Keratinocyte (primary cell): Measurements from ENCODE around the gene DCHS1. TPM values are rescaled to one million over a fixed set of nuclear protein-coding genes. Genes with fewer than 3 reads are reported as not detected.

Source experiments
- DNase-seq: peaks from one replicate; pipeline ENCODE4 v3.0.0-alpha.2; 2011; ENCODE audit warnings: low read depth, missing footprints, low spot score
- FAIRE-seq: peaks from 2 replicates; lab custom pipeline; 2011; peaks lifted over from hg19 to GRCh38; lab: Jason Lieb, UNC
- H2AFZ ChIP-seq: 2 replicates; pipeline ENCODE4 v1.6.0; 2012; ENCODE audit warnings: low read length, control low read depth, inconsistent platforms; ENCODE audit not compliant: control insufficient read depth
- H3K27ac ChIP-seq: 2 replicates; pipeline ENCODE4 v1.5.1; 2011; ENCODE audit warnings: low read length; ENCODE audit not compliant: control insufficient read depth, insufficient read depth
- H3K27me3 ChIP-seq: 3 replicates; pipeline ENCODE4 v1.6.0; 2011; ENCODE audit warnings: low read length; ENCODE audit not compliant: control insufficient read depth, insufficient read depth; ENCODE audit errors: extremely low read depth
- H3K36me3 ChIP-seq, 2 experiments: 2 replicates in 1 of 2; 3 replicates in 1 of 2; pipeline ENCODE4 v1.5.1; 2011; ENCODE audit warnings: low read length in 2 of 2, mild to moderate bottlenecking in 1 of 2; ENCODE audit not compliant: control insufficient read depth in 2 of 2, insufficient read depth in 2 of 2; ENCODE audit errors: extremely low read depth in 1 of 2
- H3K4me1 ChIP-seq: 3 replicates; pipeline ENCODE4 v1.5.1; 2011; ENCODE audit warnings: low read length; ENCODE audit not compliant: control insufficient read depth, insufficient read depth; ENCODE audit errors: extremely low read depth
- H3K4me2 ChIP-seq: 3 replicates; pipeline ENCODE4 v1.6.0; 2011; ENCODE audit warnings: low read depth, low read length; ENCODE audit not compliant: control insufficient read depth, insufficient read depth; ENCODE audit errors: extremely low read depth
- H3K4me3 ChIP-seq, 3 experiments: fragments of 200-600 bp in 1 of 3; sonication (generic) in 1 of 3; 2 replicates in 2 of 3; 3 replicates in 1 of 3; pipeline ENCODE4 v1.5.1; 2011 to 2016; ENCODE audit warnings: low read length in 3 of 3, mild to moderate bottlenecking in 3 of 3, control low read depth in 2 of 3, inconsistent platforms in 1 of 3, low read depth in 1 of 3, mixed read lengths in 1 of 3, mixed run types in 1 of 3, moderate library complexity in 1 of 3; ENCODE audit not compliant: control insufficient read depth in 2 of 3, insufficient read depth in 2 of 3; ENCODE audit errors: extremely low read depth in 1 of 3
- H3K79me2 ChIP-seq: 2 replicates; pipeline ENCODE4 v1.6.0; 2012; ENCODE audit warnings: low read length; ENCODE audit not compliant: control insufficient read depth, insufficient read depth
- H3K9ac ChIP-seq: 3 replicates; pipeline ENCODE4 v1.6.0; 2011; ENCODE audit warnings: low read length; ENCODE audit not compliant: control insufficient read depth, insufficient read depth; ENCODE audit errors: extremely low read depth
- H3K9me1 ChIP-seq: 3 replicates; pipeline ENCODE4 v1.6.0; 2011; ENCODE audit warnings: low read length; ENCODE audit not compliant: control insufficient read depth, insufficient read depth; ENCODE audit errors: extremely low read depth
- H3K9me3 ChIP-seq: 2 replicates; pipeline ENCODE4 v1.5.1; 2012; ENCODE audit warnings: low read depth, low read length; ENCODE audit not compliant: control insufficient read depth
- H4K20me1 ChIP-seq: 3 replicates; pipeline ENCODE4 v1.6.0; 2011; ENCODE audit warnings: low read length; ENCODE audit not compliant: control insufficient read depth, insufficient read depth; ENCODE audit errors: extremely low read depth
- CTCF ChIP-seq, 3 experiments: IDR thresholded peaks in 1 of 3; conservative IDR thresholded peaks in 1 of 3; optimal IDR thresholded peaks in 1 of 3; 2 replicates in 2 of 3; 3 replicates in 1 of 3; pipeline versions ENCODE3 to v1.5.1; 2011; ENCODE audit warnings: low read length in 3 of 3, mild to moderate bottlenecking in 3 of 3, moderate library complexity in 2 of 3, control low read depth in 1 of 3, inconsistent platforms in 1 of 3; ENCODE audit not compliant: insufficient read depth in 2 of 3; ENCODE audit errors: extremely low read depth in 1 of 3
- EZH2 ChIP-seq: IDR thresholded peaks from one replicate; pipeline ENCODE4 v1.6.1; 2012; ENCODE audit warnings: inconsistent platforms, mild to moderate bottlenecking, low read length, moderate library complexity
- dilution Hi-C: fragments of 300-500 bp; cut with MboI; formaldehyde crosslinking; loops from one replicate; pipeline ENCODE4 v1.7.0; 2020; ENCODE audit warnings: low sequenced_read_pairs; ENCODE audit not compliant: extremely low pct_ligation_motif_present
- polyA plus RNA-seq, 5 experiments: library from polyadenylated mRNA; depleted of rRNA in 3 of 5; stranded (reverse) in 3 of 5; stranded (forward) in 1 of 5; unstranded in 1 of 5; fragments of >200 nt; gene quantifications; 1 replicate in 1 of 5; 2 replicates in 3 of 5; 3 replicates in 1 of 5; pipeline versions ENCODE4 v1.2.1 to v1.2.3, GENCODE V29; 2011 to 2012; ENCODE audit warnings: missing spikeins in 2 of 5, low read depth in 1 of 5, low replicate concordance in 1 of 5

The DCHS1 gene
- polyA plus RNA-seq, 1 donor (not counting 4 experiments of a cell fraction or from before 2014, with no cell fraction given), result 0.03 TPM

- no peak for FAIRE-seq
- peaks cover 25% of the 10 kb centered on the region for H3K27me3 ChIP-seq
- dilution Hi-C loops, result no loop called here
These were observed 5.1 kb upstream of the DCHS1 start for GRCh38 chr11:6660712-6661111.

GRCh38 chr11:6658647-6659046 is 3.0 kb upstream of the DCHS1 start:
- Histone ChIP-seq H3K27ac (no peak overlapping the region), H2AFZ (no peak overlapping the region), H3K4me2 (no peak overlapping the region), H3K4me3 (no peak overlapping the region), H4K20me1 (no peaks in the 10 kb centered on the region), H3K27me3 (peaks cover 39% of the 10 kb centered on the region), H3K9me3 (no peaks in the 10 kb centered on the region), H3K79me2 (no peaks in the 10 kb centered on the region), H3K36me3 (no peaks in the 10 kb centered on the region), H3K9ac (no peak overlapping the region), H3K4me1 (no peaks in the 10 kb centered on the region), H3K9me1 (no peaks in the 10 kb centered on the region)
- no peak for TF ChIP-seq CTCF (optimal IDR thresholded peaks at IDR 0.05 in 1 of 3, IDR thresholded peaks at IDR 0.05 in 1 of 3, conservative IDR thresholded peaks at IDR 0.05 in 1 of 3; ENCODE audit: extremely low read depth in 1 of 3, insufficient read depth in 2 of 3, low read length in 3 of 3)
- peak; percentile 51 for TF ChIP-seq EZH2
- FAIRE-seq (no peak), DNase-seq (no peak)
- dilution Hi-C loops, result no loop called here

More at GRCh38 chr11:6660712-6661111, 5.1 kb upstream of the DCHS1 start:
- Histone ChIP-seq H3K36me3 (no peaks in the 10 kb centered on the region), H3K27ac (no peak overlapping the region), H3K4me3 (no peak overlapping the region), H3K9me1 (no peaks in the 10 kb centered on the region), H3K9ac (no peak overlapping the region), H3K4me2 (no peak overlapping the region), H3K4me1 (no peaks in the 10 kb centered on the region), H2AFZ (no peak overlapping the region), H3K79me2 (no peaks in the 10 kb centered on the region), H4K20me1 (no peaks in the 10 kb centered on the region), H3K9me3 (no peaks in the 10 kb centered on the region)
- no peak for DNase-seq
- no peak for TF ChIP-seq EZH2
- no peak for TF ChIP-seq CTCF (optimal IDR thresholded peaks at IDR 0.05 in 1 of 3, IDR thresholded peaks at IDR 0.05 in 1 of 3, conservative IDR thresholded peaks at IDR 0.05 in 1 of 3; ENCODE audit: extremely low read depth in 1 of 3, insufficient read depth in 2 of 3, low read length in 3 of 3)
